ENCODE data around the gene CELA3B. TPM values are rescaled to one million over a fixed set of nuclear protein-coding genes. Genes with fewer than 3 reads are reported as not detected.
"Not testable (repeated sequence)": the region's sequence is repeated elsewhere in the genome, so short reads cannot be mapped to it uniquely, and the experiment has no call there.

The CELA3B gene
- total RNA-seq, 1 donor = not detected

DNA sequence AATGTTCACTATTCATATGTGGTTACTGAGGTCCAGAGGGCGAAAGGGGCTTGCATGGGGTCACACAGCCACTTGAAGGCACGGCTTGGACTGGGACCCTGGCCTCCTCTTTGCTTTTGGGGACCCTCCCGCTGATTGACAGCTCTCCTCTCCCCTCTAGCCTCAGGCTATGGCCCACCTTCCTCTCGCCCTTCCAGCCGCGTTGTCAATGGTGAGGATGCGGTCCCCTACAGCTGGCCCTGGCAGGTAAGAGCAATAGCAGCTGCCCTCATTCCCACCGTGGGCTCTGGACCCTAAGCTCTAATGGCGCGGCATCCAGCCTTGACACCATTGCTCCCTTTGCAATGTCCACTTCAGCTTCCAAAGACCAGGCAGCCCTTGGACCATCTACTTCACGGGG is 1.4 kb downstream of the CELA3B start:
- H3K4me3 ChIP-seq (ENCODE audit: low read depth, low read length); DNase-seq (ENCODE audit: low read depth): not testable (repeated sequence)

DNA sequence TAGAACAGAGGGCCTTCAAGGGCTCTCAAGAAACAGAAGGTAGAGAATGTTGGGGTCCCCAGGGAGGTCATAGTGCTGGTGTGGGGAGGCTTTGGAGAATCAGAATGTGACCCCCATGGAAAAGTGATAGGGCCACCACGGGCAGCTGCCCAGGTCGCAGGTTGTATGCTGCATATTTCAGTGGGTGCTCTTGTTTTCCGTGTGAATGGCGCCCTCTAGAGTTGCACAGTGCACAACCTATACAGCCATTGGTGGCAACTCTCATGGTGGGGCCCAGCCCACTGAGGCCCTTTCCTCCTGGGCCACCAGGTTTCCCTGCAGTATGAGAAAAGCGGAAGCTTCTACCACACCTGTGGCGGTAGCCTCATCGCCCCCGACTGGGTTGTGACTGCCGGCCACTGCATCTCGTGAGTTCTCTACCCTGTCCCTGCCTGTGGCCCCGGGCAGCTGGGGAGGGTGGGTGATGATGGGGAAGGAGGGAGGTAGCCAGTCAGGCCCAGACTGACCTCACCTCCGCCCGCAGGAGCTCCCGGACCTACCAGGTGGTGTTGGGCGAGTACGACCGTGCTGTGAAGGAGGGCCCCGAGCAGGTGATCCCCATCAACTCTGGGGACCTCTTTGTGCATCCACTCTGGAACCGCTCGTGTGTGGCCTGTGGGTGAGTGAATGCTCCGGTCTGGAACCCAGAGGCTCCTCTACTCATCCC is 3.8 kb downstream of the CELA3B start:
- H3K4me3 ChIP-seq (ENCODE audit: low read depth, low read length) = not testable (repeated sequence)
- DNase-seq (ENCODE audit: low read depth) = peak; percentile 21

DNA sequence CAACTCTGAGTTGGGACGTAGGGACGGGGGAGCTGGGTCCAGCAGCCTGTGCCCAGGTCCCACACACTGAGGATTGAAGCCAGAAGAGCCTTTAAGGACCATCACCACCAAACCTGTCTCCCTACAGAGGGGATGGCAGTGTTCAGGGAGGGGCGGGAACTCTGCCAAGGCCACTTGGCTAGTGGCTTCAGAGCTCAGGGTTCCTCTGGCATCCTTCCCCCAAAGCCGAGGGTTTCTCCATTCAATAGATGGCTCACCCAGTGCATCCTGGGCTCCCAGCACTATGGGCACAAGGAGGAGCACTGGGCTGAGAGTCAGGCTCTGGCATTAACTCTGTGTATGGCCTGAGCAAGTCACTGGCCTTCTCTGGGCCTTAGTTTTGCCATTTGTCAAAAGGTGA is 4.4 kb downstream of the CELA3B start:
- H3K4me3 ChIP-seq (ENCODE audit: low read depth, low read length); DNase-seq (ENCODE audit: low read depth): not testable (repeated sequence)

DNA sequence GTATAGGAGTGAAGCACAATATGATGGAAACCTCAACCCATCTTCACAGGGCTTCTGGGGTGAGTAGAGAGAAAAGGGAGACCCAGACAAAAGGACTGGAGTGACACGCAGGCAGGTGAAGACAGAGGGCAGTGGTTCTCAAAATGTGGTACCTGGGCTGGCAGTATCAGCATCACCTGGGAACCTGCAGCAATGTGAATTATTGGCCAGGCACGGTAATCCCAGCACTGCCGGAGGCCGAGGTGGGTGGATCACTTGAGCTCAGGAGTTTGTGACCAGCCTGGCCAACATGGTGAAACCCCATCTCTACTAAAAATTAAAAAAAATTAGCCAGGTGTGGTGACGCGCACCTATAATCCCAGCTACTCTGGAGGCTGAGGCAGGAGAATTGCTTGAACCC is 5.3 kb downstream of the CELA3B start:
- not testable (repeated sequence) for DNase-seq (ENCODE audit: low read depth); H3K4me3 ChIP-seq (ENCODE audit: low read depth, low read length)

GRCh38 chr1:21983539-21983938 is 6.7 kb downstream of the CELA3B start:
- not testable (repeated sequence) for H3K4me3 ChIP-seq (ENCODE audit: low read depth, low read length); DNase-seq (ENCODE audit: low read depth)

DNA sequence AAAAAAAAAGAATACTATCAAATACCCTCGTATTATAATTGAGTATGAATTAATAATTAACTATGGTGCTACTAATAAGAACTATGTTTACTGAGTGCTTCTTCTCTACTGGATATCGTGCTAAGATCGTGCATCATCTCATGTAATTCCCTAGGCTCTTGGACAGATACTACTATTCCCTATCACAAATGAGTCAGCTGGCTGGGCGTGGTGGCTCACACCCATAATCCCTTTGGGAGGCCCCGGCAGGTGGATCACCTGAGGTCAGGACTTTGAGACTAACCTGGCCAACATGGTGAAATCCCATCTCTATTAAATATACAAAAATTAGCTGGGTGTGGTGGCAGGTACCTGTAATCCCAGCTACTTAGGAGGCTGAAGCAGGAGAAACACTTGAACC is 9.1 kb downstream of the CELA3B start:
- not testable (repeated sequence) for H3K4me3 ChIP-seq (ENCODE audit: low read depth, low read length); DNase-seq (ENCODE audit: low read depth)

- not testable (repeated sequence) for DNase-seq (ENCODE audit: low read depth); H3K4me3 ChIP-seq (ENCODE audit: low read depth, low read length)
These were observed 9.6 kb downstream of the CELA3B start for GRCh38 chr1:21986386-21986785.

DNA sequence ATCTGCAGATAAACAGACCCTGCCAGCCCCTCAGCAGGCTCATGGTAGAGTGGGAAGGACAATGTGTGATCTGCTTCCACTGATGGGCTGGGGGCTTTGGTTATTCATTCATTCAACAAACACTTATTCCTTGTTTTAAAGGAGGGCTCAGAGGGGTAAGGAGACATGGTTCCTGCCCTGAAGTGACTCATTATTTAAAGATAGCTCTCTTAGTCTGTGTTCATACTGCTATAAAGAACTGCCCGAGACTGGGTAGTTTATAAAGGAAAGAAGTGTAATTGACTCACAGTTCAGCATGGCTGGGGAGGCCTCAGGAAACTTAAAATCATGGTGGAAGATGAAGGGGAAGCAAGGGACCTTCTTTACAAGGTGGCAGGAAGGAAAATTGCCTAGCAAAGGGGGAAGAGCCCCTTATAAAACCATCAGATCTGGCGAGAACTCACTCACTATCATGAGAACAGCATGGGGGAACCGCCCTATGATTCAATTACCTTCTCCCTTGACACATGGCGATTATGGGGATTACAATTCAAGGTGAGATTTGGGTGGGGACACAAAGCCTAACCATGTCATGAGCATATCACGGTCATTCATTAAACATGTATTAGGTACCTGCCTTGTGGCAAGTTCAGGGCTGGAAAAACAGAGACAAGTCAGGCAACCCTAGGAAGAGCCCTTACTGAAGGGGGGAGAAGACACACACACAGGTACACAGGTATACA is 13.0 kb downstream of the CELA3B start:
- not testable (repeated sequence) for H3K4me3 ChIP-seq (ENCODE audit: low read depth, low read length)
- DNase-seq (ENCODE audit: low read depth) = peak; percentile 14

- not testable (repeated sequence) for H3K4me3 ChIP-seq (ENCODE audit: low read depth, low read length); DNase-seq (ENCODE audit: low read depth)
These were observed 15.4 kb downstream of the CELA3B start for GRCh38 chr1:21992186-21992585.

DNA sequence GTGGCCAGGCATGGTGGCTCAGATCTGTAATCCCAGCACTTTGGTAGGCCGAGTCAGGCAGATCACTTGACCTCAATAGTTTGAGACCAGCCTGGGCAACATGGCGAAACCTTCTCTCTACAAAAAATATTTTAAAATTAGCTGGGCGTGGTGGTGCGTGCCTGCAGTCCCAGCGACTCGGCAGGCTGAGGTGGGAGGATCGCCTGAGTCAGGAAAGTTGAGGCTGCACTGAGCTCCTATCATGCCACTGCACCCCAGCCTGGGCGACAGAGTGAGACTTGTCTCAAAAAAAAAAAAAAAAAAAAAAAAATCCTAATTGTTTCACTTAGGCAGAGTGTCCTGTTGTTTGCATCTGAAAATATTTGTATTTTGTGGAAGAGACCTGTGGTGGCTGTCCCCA is 17.9 kb downstream of the CELA3B start:
- DNase-seq (ENCODE audit: low read depth); H3K4me3 ChIP-seq (ENCODE audit: low read depth, low read length): not testable (repeated sequence)

GRCh38 chr1:21996663-21996970 is 19.8 kb downstream of the CELA3B start:
- H3K4me3 ChIP-seq (ENCODE audit: low read depth, low read length); DNase-seq (ENCODE audit: low read depth): not testable (repeated sequence)

DNA sequence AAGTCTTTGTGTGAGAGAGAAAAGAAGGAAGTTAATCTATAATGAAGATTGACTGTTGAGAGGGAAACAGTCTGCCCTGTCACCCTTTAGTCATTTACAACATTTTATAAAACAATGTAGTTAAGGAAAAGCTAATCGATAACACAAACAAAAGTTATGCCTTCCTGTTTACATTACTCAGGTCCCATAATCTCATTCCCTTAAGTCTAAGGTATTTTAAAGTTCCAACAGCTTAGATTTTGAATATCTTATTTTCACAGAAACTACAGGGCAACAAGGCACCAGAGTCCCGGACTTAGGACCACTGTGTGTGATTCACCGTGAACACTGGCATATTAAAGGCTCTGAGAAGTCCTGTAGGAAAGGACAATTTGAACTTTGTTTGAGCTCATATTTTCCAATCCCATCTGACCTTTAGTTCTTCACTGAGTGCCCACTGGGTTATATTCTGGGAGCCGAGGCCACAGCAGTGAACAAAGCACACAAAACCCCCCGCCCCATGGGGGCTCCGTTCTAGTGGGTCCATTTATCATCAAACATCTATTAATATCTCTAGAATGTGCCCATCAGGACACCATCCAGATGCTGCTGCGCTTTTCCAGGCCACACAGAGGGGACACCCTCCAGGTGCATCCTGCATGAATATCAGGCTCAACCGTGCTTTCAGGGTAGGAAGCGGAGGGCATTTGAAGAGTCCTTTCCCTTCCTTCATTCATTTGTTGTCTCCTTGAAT is 21.2 kb downstream of the CELA3B start:
- peak; percentile 20 for DNase-seq (ENCODE audit: low read depth)
- not testable (repeated sequence) for H3K4me3 ChIP-seq (ENCODE audit: low read depth, low read length)

- not testable (repeated sequence) for DNase-seq (ENCODE audit: low read depth); H3K4me3 ChIP-seq (ENCODE audit: low read depth, low read length)
These were observed 21.9 kb downstream of the CELA3B start for GRCh38 chr1:21998624-21999294.

GRCh38 chr1:21999645-22000044 is 22.8 kb downstream of the CELA3B start:
- H3K4me3 ChIP-seq (ENCODE audit: low read depth, low read length); DNase-seq (ENCODE audit: low read depth): not testable (repeated sequence)
